Measurements from ENCODE around the gene PCDH20. TPM values are rescaled to one million over a fixed set of nuclear protein-coding genes. Genes with fewer than 3 reads are reported as not detected.

Gene PCDH20
- total RNA-seq, 2 experiments from 2014 or later = not detected

DNA sequence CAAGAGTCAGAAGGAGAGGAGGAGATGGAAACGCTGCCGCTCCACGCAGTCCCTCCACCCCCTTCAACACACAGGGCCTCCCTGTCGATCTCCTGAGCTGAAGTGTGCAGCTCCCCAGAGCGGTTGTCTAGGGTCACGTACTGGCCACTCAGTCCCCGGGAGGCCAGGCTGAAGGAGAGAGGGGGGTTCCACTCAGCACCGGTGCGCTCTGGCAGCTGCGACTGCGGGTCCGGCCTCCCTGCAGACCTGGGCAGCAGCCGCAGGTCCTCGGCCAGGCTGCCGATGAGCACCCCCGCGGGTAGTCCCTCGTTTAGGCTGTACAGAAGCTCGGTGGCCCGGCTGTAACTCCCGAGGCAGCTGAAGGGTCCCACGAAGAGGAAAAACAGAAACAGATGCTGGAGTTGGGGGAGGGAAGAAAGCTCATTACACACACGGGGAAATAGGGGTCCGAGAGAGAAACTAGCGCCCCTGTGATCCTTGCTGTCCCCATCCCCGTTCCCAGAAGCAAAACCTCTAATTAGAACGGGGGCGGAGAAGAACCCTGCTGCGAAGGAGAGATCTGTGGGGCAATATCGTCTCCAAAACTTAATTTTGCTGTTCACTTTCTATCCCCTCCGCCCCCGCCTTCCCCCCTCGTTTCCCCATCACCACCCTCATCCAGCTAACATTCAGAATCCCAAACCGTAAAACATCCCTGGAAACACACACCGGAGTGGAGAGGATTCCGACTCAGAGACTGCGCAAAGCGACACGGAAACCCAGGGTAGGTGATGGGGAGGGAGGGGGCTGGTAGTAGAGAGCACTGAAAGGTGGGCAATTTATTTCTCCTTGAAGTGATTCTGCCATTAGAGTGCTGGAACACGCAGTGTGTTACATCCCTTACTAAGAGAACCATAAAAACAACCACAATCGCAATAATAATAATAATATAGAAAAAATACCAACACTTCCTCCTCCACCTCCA lies 1.8 kb downstream of the PCDH20 start:
- ChIA-PET CTCF (no interaction called here), POLR2A (interaction anchor here (0.5 kb wide), 1 partner anchor 36 kb away, joined by 3 read pairs; no protein-coding TSS in a partner anchor)
- Mint-ChIP-seq H3K9me3 (peaks cover 1% of the 10 kb centered on the region), H3K4me1 (ENCODE audit: low read depth) (no peaks in the 10 kb centered on the region), H3K27ac (no peak overlapping the region), H3K4me3 (no peak overlapping the region), H3K27me3 (peaks cover 28% of the 10 kb centered on the region), H3K36me3 (ENCODE audit: low read depth) (no peaks in the 10 kb centered on the region)
- TF ChIP-seq, protein P1, sequence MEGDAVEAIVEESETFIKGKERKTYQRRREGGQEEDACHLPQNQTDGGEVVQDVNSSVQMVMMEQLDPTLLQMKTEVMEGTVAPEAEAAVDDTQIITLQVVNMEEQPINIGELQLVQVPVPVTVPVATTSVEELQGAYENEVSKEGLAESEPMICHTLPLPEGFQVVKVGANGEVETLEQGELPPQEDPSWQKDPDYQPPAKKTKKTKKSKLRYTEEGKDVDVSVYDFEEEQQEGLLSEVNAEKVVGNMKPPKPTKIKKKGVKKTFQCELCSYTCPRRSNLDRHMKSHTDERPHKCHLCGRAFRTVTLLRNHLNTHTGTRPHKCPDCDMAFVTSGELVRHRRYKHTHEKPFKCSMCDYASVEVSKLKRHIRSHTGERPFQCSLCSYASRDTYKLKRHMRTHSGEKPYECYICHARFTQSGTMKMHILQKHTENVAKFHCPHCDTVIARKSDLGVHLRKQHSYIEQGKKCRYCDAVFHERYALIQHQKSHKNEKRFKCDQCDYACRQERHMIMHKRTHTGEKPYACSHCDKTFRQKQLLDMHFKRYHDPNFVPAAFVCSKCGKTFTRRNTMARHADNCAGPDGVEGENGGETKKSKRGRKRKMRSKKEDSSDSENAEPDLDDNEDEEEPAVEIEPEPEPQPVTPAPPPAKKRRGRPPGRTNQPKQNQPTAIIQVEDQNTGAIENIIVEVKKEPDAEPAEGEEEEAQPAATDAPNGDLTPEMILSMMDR (IDR thresholded peaks at IDR 0.05) = no peak
- no peak for ATAC-seq
- intact Hi-C loops (cut with micrococcal nuclease) = no loop called here
- no peak for DNase-seq

DNA sequence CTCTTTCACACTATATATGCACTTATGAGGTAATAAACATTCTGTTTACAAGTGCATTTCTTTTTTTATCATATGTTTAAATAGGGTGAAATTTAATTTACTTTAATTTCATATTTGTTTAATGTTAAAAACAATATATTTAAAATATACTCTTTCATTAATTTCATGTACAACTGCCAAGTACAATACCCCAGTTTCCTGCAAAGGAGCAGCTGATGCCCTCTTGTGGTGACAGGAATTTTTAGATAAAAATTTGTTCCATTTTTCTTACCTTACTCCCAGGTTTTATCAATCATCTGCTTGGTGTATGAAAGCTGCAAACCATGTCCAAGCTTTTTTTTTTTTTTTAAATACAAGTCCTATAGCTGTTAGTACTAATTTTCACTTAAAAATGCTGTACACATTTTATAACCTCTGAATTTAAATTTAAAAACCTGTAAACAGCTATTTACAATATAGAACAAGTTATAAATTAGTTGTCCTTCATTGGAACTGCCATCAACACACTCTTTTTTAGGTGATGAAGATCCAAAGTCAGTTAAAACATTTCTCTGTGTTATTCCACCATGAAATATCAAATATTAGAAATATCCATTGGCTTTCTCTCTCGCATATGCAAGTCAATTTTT lies 4.9 kb downstream of the PCDH20 start:
- DNase-seq = no peak
- TF ChIP-seq, protein P1 (IDR thresholded peaks at IDR 0.05) = peak; percentile 14
- Mint-ChIP-seq H3K9me3 (no peaks in the 10 kb centered on the region), H3K36me3 (ENCODE audit: low read depth) (no peaks in the 10 kb centered on the region), H3K27ac (no peak overlapping the region), H3K27me3 (peaks cover 23% of the 10 kb centered on the region), H3K4me3 (no peak overlapping the region), H3K4me1 (ENCODE audit: low read depth) (no peaks in the 10 kb centered on the region)
- ChIA-PET POLR2A (no interaction called here), CTCF (interaction anchor here (1.1 kb wide), 1 partner anchor 25 kb away, joined by 5 read pairs; no protein-coding TSS in a partner anchor)
- intact Hi-C loops (cut with micrococcal nuclease) = no loop called here
- ATAC-seq = no peak

DNA sequence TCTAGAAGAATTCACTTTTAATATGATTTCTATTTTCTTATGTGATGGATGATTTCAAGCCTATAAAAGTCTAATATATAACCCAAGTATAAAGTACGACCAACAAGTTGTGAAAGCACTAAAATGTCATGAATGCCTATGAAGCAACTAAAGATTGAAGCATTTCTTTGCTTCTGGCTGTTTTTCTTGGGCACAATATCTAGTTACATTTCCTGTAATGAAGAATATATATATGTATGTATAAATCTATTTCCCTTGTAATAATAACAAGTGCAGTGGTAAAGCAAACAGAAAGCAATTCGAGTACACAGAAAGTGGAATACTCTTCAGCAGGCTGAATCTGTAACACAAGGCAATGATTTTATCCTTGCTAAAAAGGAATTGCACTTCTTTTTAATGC lies 5.4 kb downstream of the PCDH20 start:
- ATAC-seq (no peak), DNase-seq (no peak)
- intact Hi-C loops (cut with micrococcal nuclease) = no loop called here
- Mint-ChIP-seq H3K27me3 (peaks cover 19% of the 10 kb centered on the region), H3K4me3 (no peak overlapping the region), H3K27ac (no peak overlapping the region), H3K9me3 (no peaks in the 10 kb centered on the region), H3K36me3 (ENCODE audit: low read depth) (no peaks in the 10 kb centered on the region), H3K4me1 (ENCODE audit: low read depth) (no peaks in the 10 kb centered on the region)
- TF ChIP-seq, protein P1 (IDR thresholded peaks at IDR 0.05) = no peak
- ChIA-PET CTCF (interaction anchor here (1.1 kb wide), 1 partner anchor 25 kb away, joined by 5 read pairs; no protein-coding TSS in a partner anchor), POLR2A (no interaction called here)

DNA sequence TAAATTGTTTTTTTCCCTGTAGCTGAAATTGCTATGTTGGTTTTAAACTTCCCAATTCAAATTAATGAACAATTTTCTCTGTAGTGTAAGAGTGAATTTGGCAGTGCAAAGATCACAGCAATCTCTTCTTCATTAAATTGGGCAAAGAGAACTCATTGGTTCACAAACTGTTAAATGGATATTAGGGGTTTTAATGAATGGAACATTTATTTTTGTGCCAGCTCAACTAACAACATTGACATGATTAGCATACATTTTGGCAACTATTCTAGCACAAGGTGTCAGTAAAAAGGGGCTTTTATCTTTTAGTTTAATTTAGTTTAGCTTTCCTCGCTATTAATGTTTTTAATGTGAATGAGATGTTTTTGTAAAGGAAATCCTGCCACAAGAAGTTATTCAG lies 7.1 kb downstream of the PCDH20 start:
- DNase-seq (no peak), ATAC-seq (no peak)
- H3K27ac Mint-ChIP-seq = no peak overlapping the region
- ChIA-PET CTCF (no interaction called here), POLR2A (no interaction called here)
- H3K4me3 Mint-ChIP-seq = no peak overlapping the region
- TF ChIP-seq, protein P1 (IDR thresholded peaks at IDR 0.05) = no peak
- no peaks in the 10 kb centered on the region for H3K36me3 Mint-ChIP-seq (ENCODE audit: low read depth)
- H3K27me3 Mint-ChIP-seq = peaks cover 5% of the 10 kb centered on the region
- no peaks in the 10 kb centered on the region for H3K4me1 Mint-ChIP-seq (ENCODE audit: low read depth)
- intact Hi-C loops (cut with micrococcal nuclease) = no loop called here
- H3K9me3 Mint-ChIP-seq = no peaks in the 10 kb centered on the region

DNA sequence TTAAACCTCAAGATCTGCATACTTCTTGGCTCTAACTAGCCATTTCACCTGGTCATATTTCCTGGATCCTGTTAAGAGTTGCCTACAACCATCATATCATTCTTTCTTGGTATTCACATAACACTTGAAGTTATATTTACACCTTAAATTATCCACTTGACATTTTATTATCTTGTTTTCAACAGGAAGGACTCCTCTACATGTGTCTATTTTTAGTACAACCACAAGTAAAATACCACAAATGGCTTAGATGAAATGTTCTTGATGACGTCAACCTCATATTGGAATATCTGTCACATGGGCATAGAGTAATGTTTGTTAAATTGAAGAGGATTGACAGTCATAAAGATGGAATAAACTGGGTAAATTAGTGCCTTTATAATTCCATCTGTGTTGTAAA lies 9.4 kb downstream of the PCDH20 start:
- ATAC-seq (no peak), DNase-seq (no peak)
- Mint-ChIP-seq H3K27ac (no peak overlapping the region), H3K4me1 (ENCODE audit: low read depth) (no peaks in the 10 kb centered on the region), H3K9me3 (no peaks in the 10 kb centered on the region), H3K27me3 (no peaks in the 10 kb centered on the region), H3K4me3 (no peak overlapping the region), H3K36me3 (ENCODE audit: low read depth) (no peaks in the 10 kb centered on the region)
- intact Hi-C loops (cut with micrococcal nuclease) = no loop called here
- TF ChIP-seq, protein P1 (IDR thresholded peaks at IDR 0.05) = no peak
- POLR2A ChIA-PET = no interaction called here
- CTCF ChIA-PET = no interaction called here

All from activated CD8-positive, alpha-beta T cell treated with anti-CD3 and anti-CD28 coated beads for 36 hours (primary cell).